H9 (cell line): Measurements from ENCODE around the gene MTHFD1L. TPM values are rescaled to one million over a fixed set of nuclear protein-coding genes. Genes with fewer than 3 reads are reported as not detected.

ENCODE experiments used
- DNase-seq: peaks from one replicate; pipeline ENCODE4 v3.0.0-alpha.2; 2017
- H2AFZ ChIP-seq: one replicate; pipeline ENCODE4 v1.6.1; 2013; ENCODE audit warnings: mild to moderate bottlenecking, low read length, control low read depth, moderate library complexity
- H2AK5ac ChIP-seq: 2 replicates; pipeline ENCODE4 v1.6.1; 2013; ENCODE audit warnings: low read length, control low read depth, mixed read lengths; ENCODE audit not compliant: insufficient read length
- H2BK120ac ChIP-seq: one replicate; pipeline ENCODE4 v1.6.1; 2013; ENCODE audit warnings: low read depth, mild to moderate bottlenecking, low read length, control low read depth, inconsistent platforms; ENCODE audit not compliant: poor library complexity, severe bottlenecking
- H2BK12ac ChIP-seq: 2 replicates; pipeline ENCODE4 v1.6.1; 2013; ENCODE audit warnings: low read length, control low read depth, mixed read lengths, low read depth; ENCODE audit not compliant: insufficient read length
- H2BK15ac ChIP-seq: 2 replicates; pipeline ENCODE4 v1.6.1; 2013; ENCODE audit warnings: low read depth, low read length, control low read depth
- H2BK20ac ChIP-seq: one replicate; pipeline ENCODE4 v1.6.1; 2013; ENCODE audit warnings: low read depth, mild to moderate bottlenecking, low read length, control low read depth, inconsistent platforms; ENCODE audit not compliant: poor library complexity, severe bottlenecking
- H2BK5ac ChIP-seq: 2 replicates; pipeline ENCODE4 v1.6.1; 2013; ENCODE audit warnings: low read length, control low read depth, mixed read lengths; ENCODE audit not compliant: insufficient read length
- H3K14ac ChIP-seq: 2 replicates; pipeline ENCODE4 v1.6.1; 2013; ENCODE audit warnings: low read length, control low read depth; ENCODE audit not compliant: insufficient read depth
- H3K18ac ChIP-seq: 2 replicates; pipeline ENCODE4 v1.6.1; 2013; ENCODE audit warnings: low read depth, mild to moderate bottlenecking, mixed read lengths, low read length, control low read depth; ENCODE audit not compliant: insufficient read length
- H3K23ac ChIP-seq: 2 replicates; pipeline ENCODE4 v1.6.1; 2013; ENCODE audit warnings: low read length, control low read depth, mixed read lengths, low read depth; ENCODE audit not compliant: insufficient read length
- H3K23me2 ChIP-seq: 2 replicates; pipeline ENCODE4 v1.6.1; 2013; ENCODE audit warnings: low read depth, mild to moderate bottlenecking, mixed read lengths, low read length, control low read depth; ENCODE audit not compliant: insufficient read length, poor library complexity, severe bottlenecking
- H3K27ac ChIP-seq: 2 replicates; pipeline ENCODE4 v1.5.1; 2013; ENCODE audit warnings: low read length, control low read depth, mixed read lengths, low read depth; ENCODE audit not compliant: insufficient read length
- H3K27me3 ChIP-seq: 2 replicates; pipeline ENCODE4 v1.6.1; 2013; ENCODE audit warnings: low read length, control low read depth, inconsistent platforms; ENCODE audit not compliant: insufficient read depth
- H3K4ac ChIP-seq: 2 replicates; pipeline ENCODE4 v1.6.1; 2013; ENCODE audit warnings: low read depth, mild to moderate bottlenecking, control low read depth, inconsistent platforms, low read length, moderate library complexity
- H3K4me1 ChIP-seq: 2 replicates; pipeline ENCODE4 v1.6.1; 2013; ENCODE audit warnings: low read length, control low read depth, inconsistent platforms; ENCODE audit not compliant: insufficient read depth
- H3K4me2 ChIP-seq: 2 replicates; pipeline ENCODE4 v1.6.1; 2013; ENCODE audit warnings: low read length, control low read depth, mixed read lengths; ENCODE audit not compliant: insufficient read length, insufficient read depth
- H3K56ac ChIP-seq: 2 replicates; pipeline ENCODE4 v1.6.1; 2013; ENCODE audit warnings: low read depth, mild to moderate bottlenecking, mixed read lengths, low read length, control low read depth; ENCODE audit not compliant: insufficient read length
- H3K79me1 ChIP-seq: 2 replicates; pipeline ENCODE4 v1.6.1; 2013; ENCODE audit warnings: low read depth, mild to moderate bottlenecking, moderate library complexity, low read length, control low read depth, inconsistent platforms; ENCODE audit not compliant: insufficient read depth, poor library complexity, severe bottlenecking
- H3K79me2 ChIP-seq: 2 replicates; pipeline ENCODE4 v1.6.1; 2013; ENCODE audit warnings: low read length, control low read depth, inconsistent platforms; ENCODE audit not compliant: insufficient read depth
- H3K9ac ChIP-seq: 2 replicates; pipeline ENCODE4 v1.6.1; 2013; ENCODE audit warnings: low read length, control low read depth, mixed read lengths; ENCODE audit not compliant: insufficient read length; ENCODE audit errors: extremely low read depth
- H3K9me3 ChIP-seq: one replicate; pipeline ENCODE4 v1.6.1; 2013; ENCODE audit warnings: low read depth, low read length, inconsistent platforms; ENCODE audit not compliant: control insufficient read depth
- H3T11ph ChIP-seq: one replicate; pipeline ENCODE4 v1.6.1; 2013; ENCODE audit warnings: mild to moderate bottlenecking, low read length, control low read depth, inconsistent platforms
- H4K20me1 ChIP-seq: one replicate; pipeline ENCODE4 v1.6.1; 2013; ENCODE audit not compliant: control insufficient read depth, insufficient read length, insufficient read depth
- H4K5ac ChIP-seq: 2 replicates; pipeline ENCODE4 v1.6.1; 2013; ENCODE audit warnings: low read depth, mild to moderate bottlenecking, mixed read lengths, low read length, control low read depth; ENCODE audit not compliant: insufficient read length
- H4K8ac ChIP-seq: replicated peaks from 2 replicates; pipeline ENCODE4 v1.6.1; 2013; ENCODE audit warnings: low read length, control low read depth, mixed read lengths, low read depth; ENCODE audit not compliant: insufficient read length
- H4K91ac ChIP-seq: 2 replicates; pipeline ENCODE4 v1.6.1; 2013; ENCODE audit warnings: low read depth, mild to moderate bottlenecking, moderate library complexity, mixed read lengths, low read length, control low read depth; ENCODE audit not compliant: insufficient read length
- H3K27ac Mint-ChIP-seq, 3 experiments: 2 replicates in 2 of 3; 3 replicates in 1 of 3; pipeline ENCODE4 v1.8.0; 2020 to 2021; ENCODE audit warnings: mixed read lengths in 3 of 3, mild to moderate bottlenecking in 1 of 3, moderate library complexity in 1 of 3
- H3K27me3 Mint-ChIP-seq: 2 replicates; pipeline ENCODE4 v1.8.0; 2021; ENCODE audit warnings: low read depth, mild to moderate bottlenecking, moderate library complexity, mixed read lengths
- H3K36me3 Mint-ChIP-seq, 3 experiments: 2 replicates in 2 of 3; 3 replicates in 1 of 3; pipeline ENCODE4 v1.8.0; 2020 to 2021; ENCODE audit warnings: low read depth in 3 of 3, mixed read lengths in 3 of 3; ENCODE audit not compliant: insufficient read depth in 1 of 3
- H3K4me1 Mint-ChIP-seq, 2 experiments: 2 replicates each; pipeline ENCODE4 v1.8.0; 2020; ENCODE audit warnings: mixed read lengths in 2 of 2
- H3K4me3 Mint-ChIP-seq, 2 experiments: 2 replicates in 1 of 2; 3 replicates in 1 of 2; pipeline ENCODE4 v1.8.0; 2020 to 2021; ENCODE audit warnings: mild to moderate bottlenecking in 2 of 2, mixed read lengths in 2 of 2, moderate library complexity in 1 of 2
- H3K9me3 Mint-ChIP-seq, 2 experiments: 2 replicates in 1 of 2; 3 replicates in 1 of 2; pipeline ENCODE4 v1.8.0; 2020; ENCODE audit warnings: mild to moderate bottlenecking in 2 of 2, mixed read lengths in 2 of 2, moderate library complexity in 1 of 2
- total RNA-seq: library from RNA; stranded (reverse); gene quantifications from 2 replicates; pipeline ENCODE4 v1.2.1, GENCODE V29; 2021
- TF ChIP-seq, protein P1 (sequence below): fragments of 200-600 bp; sonication (generic); conservative IDR thresholded peaks from 3 replicates; pipeline ENCODE4 v1.8.0; 2021; ENCODE audit warnings: antibody characterized with exemption, mild to moderate bottlenecking

Gene MTHFD1L
- total RNA-seq, 1 experiment from 2014 or later: 90.2 TPM

DNA sequence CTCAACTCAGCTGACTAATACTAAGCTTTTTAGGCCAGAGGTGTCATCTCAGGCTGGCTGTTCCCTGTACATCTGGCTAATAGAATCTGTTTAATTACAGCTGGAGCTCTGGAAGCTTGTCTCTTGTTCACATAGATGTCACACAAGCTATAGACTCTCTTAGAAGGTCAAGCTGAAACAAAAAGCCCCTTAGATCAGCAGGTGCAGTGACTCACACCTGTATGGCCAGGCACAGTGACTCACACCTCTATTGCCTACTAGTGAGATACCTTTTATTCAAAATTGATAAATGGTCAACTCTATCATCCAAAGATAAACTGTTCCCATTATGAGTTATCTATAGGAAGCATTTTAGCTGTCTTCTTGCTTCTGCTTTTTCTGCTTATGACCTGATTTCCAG is 29.9 kb upstream of the MTHFD1L start:
- DNase-seq: no peak
- H3K36me3 Mint-ChIP-seq: no peaks in the 10 kb centered on the region
- no peaks in the 10 kb centered on the region for H3K27me3 ChIP-seq

More for the DNA sequence above, 29.9 kb upstream of the MTHFD1L start:
- Histone ChIP-seq H3K4me1 (no peaks in the 10 kb centered on the region), H3K23me2 (no peaks in the 10 kb centered on the region), H4K5ac (no peak overlapping the region), H3K14ac (no peak overlapping the region), H3K56ac (no peak overlapping the region), H3T11ph (no peak overlapping the region), H3K9me3 (no peaks in the 10 kb centered on the region), H2BK5ac (no peak overlapping the region), H2BK15ac (no peak overlapping the region), H3K27ac (no peak overlapping the region), H3K79me1 (no peaks in the 10 kb centered on the region), H3K79me2 (no peaks in the 10 kb centered on the region), H3K18ac (no peak overlapping the region), H2AFZ (no peak overlapping the region), H2BK120ac (no peak overlapping the region), H4K91ac (no peak overlapping the region), H3K4ac (no peak overlapping the region), H2AK5ac (no peak overlapping the region), H3K9ac (no peak overlapping the region), H3K4me2 (no peak overlapping the region), H4K20me1 (no peaks in the 10 kb centered on the region), H4K8ac (no peak overlapping the region), H2BK20ac (no peak overlapping the region), H3K23ac (no peak overlapping the region), H2BK12ac (no peak overlapping the region)
- Mint-ChIP-seq H3K4me1 (no peaks in the 10 kb centered on the region), H3K27ac (no peak overlapping the region), H3K9me3 (no peaks in the 10 kb centered on the region), H3K4me3 (no peak overlapping the region), H3K27me3 (no peaks in the 10 kb centered on the region; the same call in 1 of the 2 replicates)
- TF ChIP-seq, protein P1, sequence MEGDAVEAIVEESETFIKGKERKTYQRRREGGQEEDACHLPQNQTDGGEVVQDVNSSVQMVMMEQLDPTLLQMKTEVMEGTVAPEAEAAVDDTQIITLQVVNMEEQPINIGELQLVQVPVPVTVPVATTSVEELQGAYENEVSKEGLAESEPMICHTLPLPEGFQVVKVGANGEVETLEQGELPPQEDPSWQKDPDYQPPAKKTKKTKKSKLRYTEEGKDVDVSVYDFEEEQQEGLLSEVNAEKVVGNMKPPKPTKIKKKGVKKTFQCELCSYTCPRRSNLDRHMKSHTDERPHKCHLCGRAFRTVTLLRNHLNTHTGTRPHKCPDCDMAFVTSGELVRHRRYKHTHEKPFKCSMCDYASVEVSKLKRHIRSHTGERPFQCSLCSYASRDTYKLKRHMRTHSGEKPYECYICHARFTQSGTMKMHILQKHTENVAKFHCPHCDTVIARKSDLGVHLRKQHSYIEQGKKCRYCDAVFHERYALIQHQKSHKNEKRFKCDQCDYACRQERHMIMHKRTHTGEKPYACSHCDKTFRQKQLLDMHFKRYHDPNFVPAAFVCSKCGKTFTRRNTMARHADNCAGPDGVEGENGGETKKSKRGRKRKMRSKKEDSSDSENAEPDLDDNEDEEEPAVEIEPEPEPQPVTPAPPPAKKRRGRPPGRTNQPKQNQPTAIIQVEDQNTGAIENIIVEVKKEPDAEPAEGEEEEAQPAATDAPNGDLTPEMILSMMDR: no peak
